Rectal smooth muscle tissue (tissue), 1 donor: ENCODE measurements around the gene SLC22A17.

ENCODE experiments used
- H3K27ac ChIP-seq: one replicate; pipeline ENCODE4 v1.7.0; 2013; ENCODE audit warnings: low read depth, low read length, inconsistent platforms
- H3K27me3 ChIP-seq: one replicate; pipeline ENCODE4 v1.7.0; 2013; ENCODE audit warnings: low read length; ENCODE audit not compliant: control insufficient read depth, insufficient read depth
- H3K36me3 ChIP-seq: one replicate; pipeline ENCODE4 v1.7.0; 2013; ENCODE audit warnings: low read length; ENCODE audit not compliant: control insufficient read depth, insufficient read depth
- H3K4me1 ChIP-seq: one replicate; pipeline ENCODE4 v1.7.0; 2013; ENCODE audit warnings: low read length; ENCODE audit not compliant: control insufficient read depth, insufficient read depth
- H3K4me3 ChIP-seq: one replicate; pipeline ENCODE4 v1.7.0; 2013; ENCODE audit warnings: low read length
- H3K9ac ChIP-seq: one replicate; pipeline ENCODE4 v1.7.0; 2013; ENCODE audit warnings: low read length

The SLC22A17 gene

GRCh38 chr14:23357261-23357660 is 4.6 kb upstream of the SLC22A17 start:
- Histone ChIP-seq H3K36me3 (no peaks in the 10 kb centered on the region), H3K27me3 (no peaks in the 10 kb centered on the region), H3K4me1 (peaks cover 2% of the 10 kb centered on the region), H3K9ac (no peak overlapping the region), H3K4me3 (no peak overlapping the region), H3K27ac (no peak overlapping the region)

DNA sequence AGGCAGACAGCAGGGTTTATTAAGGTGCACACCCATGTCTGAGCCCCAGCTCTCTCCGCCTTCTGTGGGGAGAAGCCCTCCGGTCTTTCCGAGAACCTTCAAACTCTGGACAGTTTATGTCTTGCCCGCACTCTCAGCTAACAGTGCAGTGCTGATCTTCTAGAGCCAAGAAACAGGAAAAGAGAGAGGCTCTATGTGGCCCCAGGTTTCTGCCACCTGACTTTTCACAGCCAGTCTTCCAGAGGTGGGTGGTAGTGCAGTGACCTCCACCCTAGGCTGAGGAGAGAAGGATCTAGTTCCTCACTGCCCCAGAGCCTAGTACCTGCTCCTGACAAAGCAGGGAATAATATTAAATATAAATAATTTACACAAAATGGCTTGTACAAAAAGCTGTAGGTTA is 4.0 kb upstream of the SLC22A17 start:
- Histone ChIP-seq H3K36me3 (no peaks in the 10 kb centered on the region), H3K27me3 (peaks cover 2% of the 10 kb centered on the region), H3K4me3 (no peak overlapping the region), H3K4me1 (peaks cover 4% of the 10 kb centered on the region), H3K27ac (no peak overlapping the region), H3K9ac (no peak overlapping the region)

- Histone ChIP-seq H3K4me1 (peaks cover 4% of the 10 kb centered on the region), H3K4me3 (no peak overlapping the region), H3K27ac (no peak overlapping the region), H3K9ac (no peak overlapping the region), H3K36me3 (no peaks in the 10 kb centered on the region), H3K27me3 (peaks cover 4% of the 10 kb centered on the region)
Observed at GRCh38 chr14:23355871-23356435, 3.3 kb upstream of the SLC22A17 start.

- Histone ChIP-seq H3K4me1 (peaks cover 4% of the 10 kb centered on the region), H3K36me3 (no peaks in the 10 kb centered on the region), H3K4me3 (no peak overlapping the region), H3K27me3 (peaks cover 4% of the 10 kb centered on the region), H3K9ac (no peak overlapping the region), H3K27ac (no peak overlapping the region)
Observed at GRCh38 chr14:23354990-23355389, 2.3 kb upstream of the SLC22A17 start.

- Histone ChIP-seq H3K4me1 (peaks cover 4% of the 10 kb centered on the region), H3K4me3 (no peak overlapping the region), H3K36me3 (no peaks in the 10 kb centered on the region), H3K27me3 (peaks cover 4% of the 10 kb centered on the region), H3K9ac (no peak overlapping the region), H3K27ac (no peak overlapping the region)
Observed at GRCh38 chr14:23353433-23353780, 720 bp upstream of the SLC22A17 start.

GRCh38 chr14:23351681-23352505 is 794 bp downstream of the SLC22A17 start:
- H3K27ac ChIP-seq = peak overlapping the region; percentile 49
- peaks cover 4% of the 10 kb centered on the region for H3K27me3 ChIP-seq
- H3K4me3 ChIP-seq = peak overlapping the region; percentile 71
- no peaks in the 10 kb centered on the region for H3K36me3 ChIP-seq
- peaks cover 4% of the 10 kb centered on the region for H3K4me1 ChIP-seq
- no peak overlapping the region for H3K9ac ChIP-seq

DNA sequence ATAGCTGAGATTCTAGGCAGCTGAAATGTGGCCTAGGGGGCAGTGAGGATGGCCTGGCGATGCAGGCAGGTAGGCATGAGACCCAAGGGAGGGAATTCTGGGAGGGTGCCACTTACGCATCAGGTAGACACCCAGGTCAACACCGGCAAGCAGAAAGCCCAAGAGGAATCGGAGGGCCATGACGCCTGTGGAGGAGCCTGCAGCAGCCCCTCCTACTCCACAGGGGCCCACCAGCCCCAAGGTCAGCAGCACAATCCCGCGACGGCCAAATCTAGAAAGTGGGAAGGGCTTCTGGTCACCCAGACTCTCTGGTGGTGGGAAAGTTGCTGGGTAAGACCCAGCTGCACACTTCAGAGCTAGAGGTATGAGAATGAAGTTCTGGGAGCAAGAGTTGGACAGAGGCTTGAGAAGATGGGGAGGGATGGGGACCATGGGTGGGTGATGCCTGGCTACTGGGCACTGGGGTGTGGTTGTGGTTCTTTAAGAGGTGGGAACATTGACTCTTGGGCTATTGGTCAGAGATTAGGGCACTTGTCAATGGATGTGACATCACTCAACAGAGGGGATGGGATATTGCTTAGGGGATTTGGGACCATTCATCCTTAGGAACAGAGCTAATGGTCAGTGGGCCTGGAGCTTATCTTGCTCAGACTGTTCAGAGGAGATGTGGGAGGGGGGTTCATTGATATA is 3.4 kb downstream of the SLC22A17 start:
- Histone ChIP-seq H3K4me1 (peaks cover 4% of the 10 kb centered on the region), H3K36me3 (no peaks in the 10 kb centered on the region), H3K4me3 (no peak overlapping the region), H3K9ac (no peak overlapping the region), H3K27me3 (peaks cover 4% of the 10 kb centered on the region), H3K27ac (no peak overlapping the region)

DNA sequence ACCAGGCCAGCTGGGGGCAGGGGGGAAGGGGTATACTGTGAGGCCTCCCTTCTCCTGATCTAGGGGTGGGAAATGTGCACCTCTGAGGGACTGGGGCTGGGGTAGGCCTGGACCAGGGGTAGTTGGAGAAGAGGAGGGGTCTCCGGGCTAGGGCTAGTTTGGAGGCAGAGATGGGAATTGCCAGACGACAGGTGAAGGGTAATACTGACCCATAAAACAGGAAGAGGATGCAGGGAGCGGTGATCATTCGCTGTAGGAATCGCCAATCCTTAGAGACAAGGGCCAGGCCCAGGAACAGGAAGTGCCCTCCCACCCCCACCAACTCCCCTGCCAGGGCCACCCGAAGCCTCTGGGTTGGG is 4.4 kb downstream of the SLC22A17 start:
- no peaks in the 10 kb centered on the region for H3K36me3 ChIP-seq
- H3K9ac ChIP-seq = no peak overlapping the region
- no peak overlapping the region for H3K27ac ChIP-seq
- peaks cover 4% of the 10 kb centered on the region for H3K4me1 ChIP-seq
- peaks cover 4% of the 10 kb centered on the region for H3K27me3 ChIP-seq
- no peak overlapping the region for H3K4me3 ChIP-seq

DNA sequence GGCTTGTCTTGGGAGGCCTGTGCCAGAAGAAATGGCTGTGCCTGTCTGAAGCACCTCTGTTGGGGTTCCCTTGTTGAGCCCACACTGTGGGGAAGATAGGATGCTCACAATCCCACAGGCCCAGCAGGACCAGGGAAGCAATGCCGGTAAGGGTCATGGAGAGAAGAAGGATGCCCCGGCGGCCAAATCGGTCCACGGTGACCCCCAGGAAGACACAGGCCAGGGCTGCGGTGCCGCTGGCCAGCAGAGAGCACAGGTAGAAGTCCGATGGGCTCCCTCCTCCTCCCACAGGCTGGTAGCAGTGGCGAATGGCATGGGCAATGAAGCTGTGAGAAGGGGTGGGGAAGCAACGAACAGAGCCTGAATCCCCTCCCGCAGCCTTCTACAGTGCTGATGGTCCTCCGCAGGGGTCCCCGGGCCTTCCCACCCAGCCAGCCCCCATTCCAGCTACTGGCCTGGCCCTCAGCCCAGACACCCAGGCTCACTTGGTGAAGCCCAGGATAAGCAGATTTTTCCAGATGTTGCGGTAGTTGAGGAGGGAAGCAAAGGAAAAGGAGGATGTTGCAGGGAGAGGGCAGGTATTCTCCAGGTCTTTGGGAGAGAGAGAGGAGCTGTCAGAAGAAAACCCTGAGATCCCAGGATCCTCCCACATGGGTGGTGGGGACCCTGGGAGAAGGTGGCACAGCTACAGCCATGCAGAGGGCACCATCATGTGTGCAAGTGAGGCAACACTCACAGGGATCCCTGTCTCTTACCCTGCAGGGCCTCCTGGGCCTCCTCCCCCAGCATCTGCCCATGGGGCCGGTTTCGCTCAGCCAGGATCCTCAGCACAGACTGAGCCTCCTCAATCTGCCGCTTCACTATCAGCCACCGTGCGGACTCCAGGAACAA is 5.0 kb downstream of the SLC22A17 start:
- Histone ChIP-seq H3K9ac (no peak overlapping the region), H3K27ac (no peak overlapping the region), H3K4me1 (peaks cover 4% of the 10 kb centered on the region)

DNA sequence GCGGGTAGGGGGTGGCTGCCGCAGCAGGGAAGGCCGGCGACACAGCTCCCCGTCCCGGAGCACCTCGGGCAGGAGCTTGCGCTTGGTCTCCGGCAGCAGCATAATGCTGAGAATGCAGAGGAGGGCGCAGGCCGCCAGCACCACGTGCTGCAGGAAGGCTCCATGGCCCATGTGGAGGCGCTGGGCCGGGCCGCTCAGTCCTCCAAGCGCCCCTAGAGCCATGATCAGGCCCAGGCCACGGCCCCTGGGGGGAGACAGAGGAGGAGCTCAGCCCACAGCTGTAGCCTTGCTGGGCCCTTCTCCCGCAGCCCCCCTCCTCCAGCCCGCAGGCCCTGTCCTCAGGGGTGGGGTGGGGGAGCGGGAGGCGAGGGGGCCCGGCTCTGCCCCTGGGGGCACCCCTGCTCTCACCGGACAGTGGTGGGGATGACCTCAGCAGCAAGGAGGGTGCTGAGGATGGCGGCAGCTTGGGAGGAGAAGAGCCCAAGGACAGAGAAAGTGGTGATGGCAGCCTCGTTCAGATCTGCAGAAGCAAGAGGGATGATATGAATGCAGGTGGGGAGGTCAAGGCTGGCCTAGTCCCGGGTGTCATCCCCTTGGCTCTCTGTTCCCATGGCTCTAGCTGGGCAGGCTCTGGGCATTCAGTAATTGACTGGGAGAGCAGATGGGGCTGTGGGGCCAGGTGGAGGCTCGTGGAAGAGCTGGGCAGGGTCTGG is 5.8 kb downstream of the SLC22A17 start:
- H3K36me3 ChIP-seq = no peaks in the 10 kb centered on the region
- no peak overlapping the region for H3K9ac ChIP-seq
- H3K4me3 ChIP-seq = no peak overlapping the region
- peaks cover 4% of the 10 kb centered on the region for H3K27me3 ChIP-seq
- H3K27ac ChIP-seq = no peak overlapping the region
- H3K4me1 ChIP-seq = peaks cover 3% of the 10 kb centered on the region

More for the DNA sequence above, 5.0 kb downstream of the SLC22A17 start:
- Histone ChIP-seq H3K27me3 (peaks cover 4% of the 10 kb centered on the region), H3K36me3 (no peaks in the 10 kb centered on the region), H3K4me3 (no peak overlapping the region)

DNA sequence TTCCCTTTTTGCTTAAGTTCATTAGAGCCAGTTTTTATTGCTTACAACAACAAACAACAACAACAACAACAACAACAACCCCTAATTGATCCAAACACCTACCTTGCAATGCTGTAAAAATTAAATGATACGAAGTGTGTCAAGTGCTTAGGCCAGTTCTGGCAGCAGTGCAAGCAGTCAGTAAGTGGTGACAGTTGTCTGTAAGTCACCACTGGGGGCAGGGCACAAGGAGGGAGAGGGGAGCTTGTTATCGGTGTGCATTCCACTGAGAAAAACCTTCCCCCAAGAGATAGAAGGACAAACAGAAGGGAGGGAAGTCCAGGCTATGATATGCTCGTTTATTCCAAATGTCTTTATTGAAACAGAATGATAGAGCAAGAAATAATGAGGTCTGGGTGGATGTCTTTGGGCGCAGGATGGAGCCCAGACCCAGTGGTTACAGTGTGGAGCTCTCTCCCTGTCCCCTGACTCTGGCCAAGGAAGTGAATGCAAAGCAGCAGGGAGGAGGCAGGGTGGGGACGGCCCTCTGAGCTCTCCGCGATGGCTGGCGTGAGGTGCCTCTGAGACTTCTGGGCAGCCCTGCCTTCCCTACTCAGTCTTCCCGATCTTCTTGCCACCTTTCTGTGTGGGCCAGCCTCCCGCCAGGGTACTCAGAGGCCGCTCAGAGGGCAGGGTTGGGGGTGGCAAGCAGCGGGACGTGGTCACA is 6.5 kb downstream of the SLC22A17 start:
- H3K27me3 ChIP-seq = no peaks in the 10 kb centered on the region
- H3K27ac ChIP-seq = no peak overlapping the region

More for the DNA sequence above, 6.5 kb downstream of the SLC22A17 start:
- Histone ChIP-seq H3K36me3 (no peaks in the 10 kb centered on the region), H3K9ac (no peak overlapping the region), H3K4me3 (no peak overlapping the region), H3K4me1 (no peaks in the 10 kb centered on the region)
